ENCODE results near the gene CLGN. TPM values are rescaled to one million over a fixed set of nuclear protein-coding genes. Genes with fewer than 3 reads are reported as not detected.

CLGN gene
- total and polyA plus RNA-seq, 10 donors = 0.09 to 0.85 (median 0.26) TPM; not detected in 2

GRCh38 chr4:140358281-140358680, 69.2 kb downstream of the CLGN start:
- DNase-seq = no peak
- Histone ChIP-seq H3K9me3 (no peaks in the 10 kb centered on the region), H3K4me3 (no peak overlapping the region), H3K27me3 (replicated peaks in 1 of 7) (no peaks in the 10 kb centered on the region), H3K4me1 (peaks cover 0 to 6% (median 5%) of the 10 kb centered on the region in 6 donors), H3K27ac (no peak overlapping the region), H3K36me3 (no peaks in the 10 kb centered on the region)
- TF ChIP-seq POLR2A (IDR thresholded peaks at IDR 0.05) (no peak), POLR2AphosphoS5 (IDR thresholded peaks at IDR 0.05) (no peak)
- TF ChIP-seq, protein P1, sequence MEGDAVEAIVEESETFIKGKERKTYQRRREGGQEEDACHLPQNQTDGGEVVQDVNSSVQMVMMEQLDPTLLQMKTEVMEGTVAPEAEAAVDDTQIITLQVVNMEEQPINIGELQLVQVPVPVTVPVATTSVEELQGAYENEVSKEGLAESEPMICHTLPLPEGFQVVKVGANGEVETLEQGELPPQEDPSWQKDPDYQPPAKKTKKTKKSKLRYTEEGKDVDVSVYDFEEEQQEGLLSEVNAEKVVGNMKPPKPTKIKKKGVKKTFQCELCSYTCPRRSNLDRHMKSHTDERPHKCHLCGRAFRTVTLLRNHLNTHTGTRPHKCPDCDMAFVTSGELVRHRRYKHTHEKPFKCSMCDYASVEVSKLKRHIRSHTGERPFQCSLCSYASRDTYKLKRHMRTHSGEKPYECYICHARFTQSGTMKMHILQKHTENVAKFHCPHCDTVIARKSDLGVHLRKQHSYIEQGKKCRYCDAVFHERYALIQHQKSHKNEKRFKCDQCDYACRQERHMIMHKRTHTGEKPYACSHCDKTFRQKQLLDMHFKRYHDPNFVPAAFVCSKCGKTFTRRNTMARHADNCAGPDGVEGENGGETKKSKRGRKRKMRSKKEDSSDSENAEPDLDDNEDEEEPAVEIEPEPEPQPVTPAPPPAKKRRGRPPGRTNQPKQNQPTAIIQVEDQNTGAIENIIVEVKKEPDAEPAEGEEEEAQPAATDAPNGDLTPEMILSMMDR (IDR thresholded peaks at IDR 0.05 in 8 of 11, conservative IDR thresholded peaks at IDR 0.05 in 3 of 11) = no peak
- WGBS, 5 donors = 0 to 31% (median 0%) methylated on average over 1 of the region's 1 CpG
- intact Hi-C loops (cut with DNase I; ENCODE audit: low total_unique reads) = loop anchor here (10.0 kb wide), 1 partner anchor 343 kb away; no protein-coding TSS in a partner anchor

- H3K9me3 ChIP-seq = no peaks in the 10 kb centered on the region
- no peaks in the 10 kb centered on the region for H3K36me3 ChIP-seq
- no peak for DNase-seq
- intact Hi-C loops (cut with DNase I; ENCODE audit: low total_unique reads) = loop anchor here (10.0 kb wide), 1 partner anchor 343 kb away; no protein-coding TSS in a partner anchor
- TF ChIP-seq POLR2A (IDR thresholded peaks at IDR 0.05) (no peak), POLR2AphosphoS5 (IDR thresholded peaks at IDR 0.05) (no peak)
- TF ChIP-seq, protein P1 (IDR thresholded peaks at IDR 0.05 in 8 of 11, conservative IDR thresholded peaks at IDR 0.05 in 3 of 11) = no peak
- no peaks in the 10 kb centered on the region for H3K27me3 ChIP-seq (replicated peaks in 1 of 7)
- H3K4me1 ChIP-seq = peaks cover 0 to 6% (median 5%) of the 10 kb centered on the region in 6 donors
- WGBS, 5 donors = 66 to 82% (median 78%) methylated on average over 3 of the region's 3 CpGs
- no peak overlapping the region for H3K27ac ChIP-seq
- H3K4me3 ChIP-seq = no peak overlapping the region
These were observed 69.6 kb downstream of the CLGN start for GRCh38 chr4:140357868-140358267.

GRCh38 chr4:140355288-140355687, 72.2 kb downstream of the CLGN start:
- DNase-seq = no peak
- intact Hi-C loops (cut with DNase I; ENCODE audit: low total_unique reads) = loop anchor here (10.0 kb wide), 1 partner anchor 340 kb away; no protein-coding TSS in a partner anchor
- WGBS, 5 donors = 58 to 89% (median 80%) methylated on average over 1 of the region's 1 CpG
- Histone ChIP-seq H3K27ac (no peak overlapping the region), H3K9me3 (no peaks in the 10 kb centered on the region), H3K4me3 (no peak overlapping the region), H3K4me1 (peaks cover 0 to 6% (median 5%) of the 10 kb centered on the region in 6 donors), H3K27me3 (replicated peaks in 1 of 7) (no peaks in the 10 kb centered on the region), H3K36me3 (no peaks in the 10 kb centered on the region)
- TF ChIP-seq POLR2A (IDR thresholded peaks at IDR 0.05) (no peak), POLR2AphosphoS5 (IDR thresholded peaks at IDR 0.05) (no peak)
- TF ChIP-seq, protein P1 (IDR thresholded peaks at IDR 0.05 in 8 of 11, conservative IDR thresholded peaks at IDR 0.05 in 3 of 11) = no peak

- H3K4me3 ChIP-seq = no peak overlapping the region
- 47 to 57% (median 51%) methylated on average over 6 of the region's 6 CpGs for WGBS, 5 donors
- no peak overlapping the region for H3K27ac ChIP-seq
- H3K36me3 ChIP-seq = no peaks in the 10 kb centered on the region
- no peaks in the 10 kb centered on the region for H3K4me1 ChIP-seq
- H3K9me3 ChIP-seq = no peaks in the 10 kb centered on the region
- H3K27me3 ChIP-seq (replicated peaks in 1 of 7) = no peaks in the 10 kb centered on the region
- TF ChIP-seq POLR2A (IDR thresholded peaks at IDR 0.05) = no peak
- TF ChIP-seq, protein P1 (IDR thresholded peaks at IDR 0.05 in 8 of 11, conservative IDR thresholded peaks at IDR 0.05 in 3 of 11) = no peak
- no peak for TF ChIP-seq POLR2AphosphoS5 (IDR thresholded peaks at IDR 0.05)
- no peak for DNase-seq
- intact Hi-C loops (cut with DNase I; ENCODE audit: low total_unique reads) = loop anchor here (10.0 kb wide), 1 partner anchor 339 kb away; no protein-coding TSS in a partner anchor
These were observed 73.7 kb downstream of the CLGN start for GRCh38 chr4:140353786-140354185.
